Measurements from ENCODE around the gene NECTIN3.

NECTIN3 gene

DNA sequence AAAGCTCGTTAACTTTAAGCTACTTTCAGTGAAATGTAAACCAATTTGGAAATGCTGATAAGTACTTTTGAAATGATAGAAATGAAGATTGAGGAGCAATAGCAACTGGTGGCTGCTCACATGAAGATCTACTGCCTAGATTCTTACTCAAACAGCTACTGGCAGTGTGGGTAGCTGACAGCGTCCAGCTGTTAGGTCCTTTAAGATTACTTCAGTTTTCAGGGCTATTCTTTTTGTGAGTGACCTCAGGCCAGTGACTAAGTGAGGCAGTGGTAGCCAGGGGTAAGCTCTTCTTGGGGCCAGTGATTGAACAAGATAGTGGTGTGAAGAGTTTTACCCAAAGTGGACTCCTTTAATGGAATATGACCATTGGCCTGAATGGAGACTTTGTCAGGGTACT lies 41.3 kb downstream of the NECTIN3 start:
- DNase-seq = no peak
- H3K9me3 ChIP-seq (replicated peaks; ENCODE audit: insufficient read depth, low read length) = no peaks in the 10 kb centered on the region
- no peak overlapping the region for H3K27ac ChIP-seq (ENCODE audit: low read length)

GRCh38 chr3:111128884-111129283 lies 57.3 kb downstream of the NECTIN3 start:
- DNase-seq = no peak
- no peak overlapping the region for H3K4me3 ChIP-seq (ENCODE audit: low read length)
- H3K4me2 ChIP-seq (ENCODE audit: low read depth, low read length) = no peak overlapping the region
- TF ChIP-seq EZH2phosphoT487 (IDR thresholded peaks at IDR 0.05; ENCODE audit: low read length) = no peak
- TF ChIP-seq, protein P1, sequence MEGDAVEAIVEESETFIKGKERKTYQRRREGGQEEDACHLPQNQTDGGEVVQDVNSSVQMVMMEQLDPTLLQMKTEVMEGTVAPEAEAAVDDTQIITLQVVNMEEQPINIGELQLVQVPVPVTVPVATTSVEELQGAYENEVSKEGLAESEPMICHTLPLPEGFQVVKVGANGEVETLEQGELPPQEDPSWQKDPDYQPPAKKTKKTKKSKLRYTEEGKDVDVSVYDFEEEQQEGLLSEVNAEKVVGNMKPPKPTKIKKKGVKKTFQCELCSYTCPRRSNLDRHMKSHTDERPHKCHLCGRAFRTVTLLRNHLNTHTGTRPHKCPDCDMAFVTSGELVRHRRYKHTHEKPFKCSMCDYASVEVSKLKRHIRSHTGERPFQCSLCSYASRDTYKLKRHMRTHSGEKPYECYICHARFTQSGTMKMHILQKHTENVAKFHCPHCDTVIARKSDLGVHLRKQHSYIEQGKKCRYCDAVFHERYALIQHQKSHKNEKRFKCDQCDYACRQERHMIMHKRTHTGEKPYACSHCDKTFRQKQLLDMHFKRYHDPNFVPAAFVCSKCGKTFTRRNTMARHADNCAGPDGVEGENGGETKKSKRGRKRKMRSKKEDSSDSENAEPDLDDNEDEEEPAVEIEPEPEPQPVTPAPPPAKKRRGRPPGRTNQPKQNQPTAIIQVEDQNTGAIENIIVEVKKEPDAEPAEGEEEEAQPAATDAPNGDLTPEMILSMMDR (IDR thresholded peaks at IDR 0.05; ENCODE audit: low read length) = no peak
- no peak for TF ChIP-seq EZH2 (optimal IDR thresholded peaks at IDR 0.05; ENCODE audit: low read depth, low read length)
- H3K9ac ChIP-seq (ENCODE audit: low read length) = no peak overlapping the region
- H3K27ac ChIP-seq (ENCODE audit: low read length) = no peak overlapping the region
- no peaks in the 10 kb centered on the region for H3K9me3 ChIP-seq (replicated peaks; ENCODE audit: insufficient read depth, low read length)
- H3K9me2 ChIP-seq (replicated peaks; ENCODE audit: insufficient read depth, low read length) = no peaks in the 10 kb centered on the region
- no peak overlapping the region for H2AFZ ChIP-seq (ENCODE audit: low read length)
- no peaks in the 10 kb centered on the region for H3F3A ChIP-seq (ENCODE audit: insufficient read depth, low read length)
- H3K79me2 ChIP-seq (ENCODE audit: low read length) = no peaks in the 10 kb centered on the region
- no peaks in the 10 kb centered on the region for H3K27me3 ChIP-seq (replicated peaks; ENCODE audit: insufficient read depth, low read length)
- no peaks in the 10 kb centered on the region for H3K36me3 ChIP-seq (replicated peaks; ENCODE audit: insufficient read depth, low read length)
- no peaks in the 10 kb centered on the region for H3K4me1 ChIP-seq (ENCODE audit: low read length)
- no peaks in the 10 kb centered on the region for H4K20me1 ChIP-seq (ENCODE audit: insufficient read depth, low read length)

More for the DNA sequence above, 41.3 kb downstream of the NECTIN3 start:
- no peaks in the 10 kb centered on the region for H4K20me1 ChIP-seq (ENCODE audit: insufficient read depth, low read length)
- peaks cover 15% of the 10 kb centered on the region for H3K79me2 ChIP-seq (ENCODE audit: low read length)
- no peak overlapping the region for H3K4me3 ChIP-seq (ENCODE audit: low read length)
- no peaks in the 10 kb centered on the region for H3F3A ChIP-seq (ENCODE audit: insufficient read depth, low read length)
- no peaks in the 10 kb centered on the region for H3K4me1 ChIP-seq (ENCODE audit: low read length)
- no peaks in the 10 kb centered on the region for H3K27me3 ChIP-seq (replicated peaks; ENCODE audit: insufficient read depth, low read length)
- no peaks in the 10 kb centered on the region for H3K36me3 ChIP-seq (replicated peaks; ENCODE audit: insufficient read depth, low read length)
- no peak overlapping the region for H3K9ac ChIP-seq (ENCODE audit: low read length)
- no peaks in the 10 kb centered on the region for H3K9me2 ChIP-seq (replicated peaks; ENCODE audit: insufficient read depth, low read length)
- no peak overlapping the region for H2AFZ ChIP-seq (ENCODE audit: low read length)
- no peak overlapping the region for H3K4me2 ChIP-seq (ENCODE audit: low read depth, low read length)
- TF ChIP-seq EZH2 (optimal IDR thresholded peaks at IDR 0.05; ENCODE audit: low read depth, low read length) (no peak), EZH2phosphoT487 (IDR thresholded peaks at IDR 0.05; ENCODE audit: low read length) (no peak)
- TF ChIP-seq, protein P1 (IDR thresholded peaks at IDR 0.05; ENCODE audit: low read length) = no peak

- no peaks in the 10 kb centered on the region for H3K4me1 ChIP-seq (ENCODE audit: low read length)
- no peaks in the 10 kb centered on the region for H3K79me2 ChIP-seq (ENCODE audit: low read length)
- no peaks in the 10 kb centered on the region for H3K9me2 ChIP-seq (replicated peaks; ENCODE audit: insufficient read depth, low read length)
These were observed 59.2 kb downstream of the NECTIN3 start for GRCh38 chr3:111130827-111131226.

More at GRCh38 chr3:111130827-111131226, 59.2 kb downstream of the NECTIN3 start:
- H3F3A ChIP-seq (ENCODE audit: insufficient read depth, low read length) = no peaks in the 10 kb centered on the region
- H3K9me3 ChIP-seq (replicated peaks; ENCODE audit: insufficient read depth, low read length) = no peaks in the 10 kb centered on the region
- no peak for DNase-seq
- no peak overlapping the region for H3K27ac ChIP-seq (ENCODE audit: low read length)
- no peak overlapping the region for H2AFZ ChIP-seq (ENCODE audit: low read length)
- H3K36me3 ChIP-seq (replicated peaks; ENCODE audit: insufficient read depth, low read length) = no peaks in the 10 kb centered on the region
- H3K4me2 ChIP-seq (ENCODE audit: low read depth, low read length) = no peak overlapping the region
- H3K9ac ChIP-seq (ENCODE audit: low read length) = no peak overlapping the region
- no peak overlapping the region for H3K4me3 ChIP-seq (ENCODE audit: low read length)
- no peaks in the 10 kb centered on the region for H4K20me1 ChIP-seq (ENCODE audit: insufficient read depth, low read length)
- TF ChIP-seq EZH2phosphoT487 (IDR thresholded peaks at IDR 0.05; ENCODE audit: low read length) (no peak), EZH2 (optimal IDR thresholded peaks at IDR 0.05; ENCODE audit: low read depth, low read length) (no peak)
- TF ChIP-seq, protein P1 (IDR thresholded peaks at IDR 0.05; ENCODE audit: low read length) = no peak
- no peaks in the 10 kb centered on the region for H3K27me3 ChIP-seq (replicated peaks; ENCODE audit: insufficient read depth, low read length)

Data from MM.1S (cell line).